ENCODE data around the gene WWOX. TPM values are rescaled to one million over a fixed set of nuclear protein-coding genes. Genes with fewer than 3 reads are reported as not detected.

Gene WWOX
- total RNA-seq, 1 experiment from 2014 or later, result 28.3 TPM

GRCh38 chr16:79201436-79201835 lies 1102.0 kb downstream of the WWOX start:
- no peaks in the 10 kb centered on the region for H4K20me1 ChIP-seq (ENCODE audit: low read length)
- H3K79me2 ChIP-seq (ENCODE audit: low read length), result no peaks in the 10 kb centered on the region
- H3K9ac ChIP-seq (ENCODE audit: low read length), result no peak overlapping the region
- CTCF ChIA-PET, result no interaction called here
- TF ChIP-seq EZH2phosphoT487 (IDR thresholded peaks at IDR 0.05; ENCODE audit: borderline replicate concordance, low read length) (no peak), CTCF (conservative IDR thresholded peaks at IDR 0.05; ENCODE audit: low read depth, low read length) (no peak), EZH2 (IDR thresholded peaks at IDR 0.05; ENCODE audit: low read length, unreplicated experiment) (no peak)
- no peak overlapping the region for H3K4me3 ChIP-seq (ENCODE audit: low read length)
- no peak for ATAC-seq
- no TSS peak for BruUV-seq (replicated peaks)
- no peaks in the 10 kb centered on the region for H3F3A ChIP-seq (ENCODE audit: low read length, unreplicated experiment)
- no peak for DNase-seq
- H3K4me2 ChIP-seq (ENCODE audit: low read length), result no peak overlapping the region
- H3K9me3 ChIP-seq (ENCODE audit: low read length), result no peaks in the 10 kb centered on the region
- H3K27me3 ChIP-seq (ENCODE audit: low read length), result no peaks in the 10 kb centered on the region
- POLR2A ChIA-PET (ENCODE audit: unreplicated experiment), result no interaction called here
- H3K9me2 ChIP-seq (replicated peaks; ENCODE audit: low read length), result no peaks in the 10 kb centered on the region
- no peak overlapping the region for H2AFZ ChIP-seq (ENCODE audit: low read length)
- intact Hi-C loops (cut with micrococcal nuclease), result no loop called here
- H3K4me1 ChIP-seq (ENCODE audit: insufficient read depth, low read length), result no peaks in the 10 kb centered on the region
- H3K27ac ChIP-seq (ENCODE audit: low read length), result no peak overlapping the region
- H3K36me3 ChIP-seq (ENCODE audit: low read depth, low read length), result no peaks in the 10 kb centered on the region

DNA sequence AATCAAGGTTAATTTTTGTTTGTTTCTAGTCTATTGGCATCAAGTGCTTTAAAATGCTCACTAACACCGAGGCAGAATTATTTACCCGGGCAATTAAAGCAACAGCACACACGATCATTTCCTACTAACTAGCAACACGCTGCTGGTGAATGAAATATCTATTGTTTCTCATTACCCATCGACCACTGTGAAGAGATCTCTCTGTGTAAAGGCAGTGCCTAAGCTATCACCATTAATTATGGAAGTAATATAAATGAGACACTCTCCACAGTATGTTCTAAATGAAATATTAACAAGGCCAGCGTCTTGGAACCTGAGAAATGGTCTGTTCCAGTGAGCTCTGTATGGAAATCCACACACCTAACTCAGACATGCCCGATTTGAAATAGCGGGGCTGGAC lies 1103.5 kb downstream of the WWOX start:
- Histone ChIP-seq H3K4me1 (ENCODE audit: insufficient read depth, low read length) (no peaks in the 10 kb centered on the region), H3K9me2 (replicated peaks; ENCODE audit: low read length) (no peaks in the 10 kb centered on the region), H3K9me3 (ENCODE audit: low read length) (no peaks in the 10 kb centered on the region), H3K79me2 (ENCODE audit: low read length) (no peaks in the 10 kb centered on the region), H3K4me2 (ENCODE audit: low read length) (no peak overlapping the region), H2AFZ (ENCODE audit: low read length) (no peak overlapping the region), H3K4me3 (ENCODE audit: low read length) (no peak overlapping the region), H4K20me1 (ENCODE audit: low read length) (no peaks in the 10 kb centered on the region), H3K36me3 (ENCODE audit: low read depth, low read length) (no peaks in the 10 kb centered on the region), H3F3A (ENCODE audit: low read length, unreplicated experiment) (no peaks in the 10 kb centered on the region), H3K27me3 (ENCODE audit: low read length) (no peaks in the 10 kb centered on the region), H3K9ac (ENCODE audit: low read length) (no peak overlapping the region), H3K27ac (ENCODE audit: low read length) (no peak overlapping the region)
- TF ChIP-seq CTCF (conservative IDR thresholded peaks at IDR 0.05; ENCODE audit: low read depth, low read length) (no peak), EZH2phosphoT487 (IDR thresholded peaks at IDR 0.05; ENCODE audit: borderline replicate concordance, low read length) (no peak), EZH2 (IDR thresholded peaks at IDR 0.05; ENCODE audit: low read length, unreplicated experiment) (no peak)
- DNase-seq, result no peak
- intact Hi-C loops (cut with micrococcal nuclease), result no loop called here
- no peak for ATAC-seq
- POLR2A ChIA-PET (ENCODE audit: unreplicated experiment), result no interaction called here
- CTCF ChIA-PET, result no interaction called here
- BruUV-seq (replicated peaks), result no TSS peak

GRCh38 chr16:79204486-79204885 lies 1105.0 kb downstream of the WWOX start:
- Histone ChIP-seq H3K4me2 (ENCODE audit: low read length) (no peak overlapping the region), H3K36me3 (ENCODE audit: low read depth, low read length) (no peaks in the 10 kb centered on the region), H3K27me3 (ENCODE audit: low read length) (no peaks in the 10 kb centered on the region), H2AFZ (ENCODE audit: low read length) (no peak overlapping the region), H3K79me2 (ENCODE audit: low read length) (no peaks in the 10 kb centered on the region), H3K4me3 (ENCODE audit: low read length) (no peak overlapping the region), H3K27ac (ENCODE audit: low read length) (no peak overlapping the region), H4K20me1 (ENCODE audit: low read length) (no peaks in the 10 kb centered on the region), H3K9ac (ENCODE audit: low read length) (no peak overlapping the region), H3F3A (ENCODE audit: low read length, unreplicated experiment) (no peaks in the 10 kb centered on the region), H3K4me1 (ENCODE audit: insufficient read depth, low read length) (no peaks in the 10 kb centered on the region), H3K9me2 (replicated peaks; ENCODE audit: low read length) (no peaks in the 10 kb centered on the region), H3K9me3 (ENCODE audit: low read length) (no peaks in the 10 kb centered on the region)
- TF ChIP-seq EZH2 (IDR thresholded peaks at IDR 0.05; ENCODE audit: low read length, unreplicated experiment) (no peak), EZH2phosphoT487 (IDR thresholded peaks at IDR 0.05; ENCODE audit: borderline replicate concordance, low read length) (no peak), CTCF (conservative IDR thresholded peaks at IDR 0.05; ENCODE audit: low read depth, low read length) (no peak)
- no TSS peak for BruUV-seq (replicated peaks)
- ATAC-seq (no peak), DNase-seq (no peak)
- ChIA-PET CTCF (no interaction called here), POLR2A (ENCODE audit: unreplicated experiment) (no interaction called here)
- intact Hi-C loops (cut with micrococcal nuclease), result no loop called here
